K562 (cell line): ENCODE measurements around the gene SDR42E2. TPM values are rescaled to one million over a fixed set of nuclear protein-coding genes. Genes with fewer than 3 reads are reported as not detected.

ENCODE experiments used
- BMI1 ChIP-seq: fragments of 150-350 bp; IDR thresholded peaks from 2 replicates; pipeline ENCODE4 v1.6.1; 2014; ENCODE audit warnings: low read length
- CAMTA2 ChIP-seq: fragments of 250-450 bp; sonication (Bioruptor Pico); conservative IDR thresholded peaks from 2 replicates; pipeline ENCODE4 v1.5.1; 2022
- DEAF1 ChIP-seq: fragments of 450-650 bp; formaldehyde crosslinking; IDR thresholded peaks from 2 replicates; pipeline ENCODE4 v1.4.0; 2020; ENCODE audit warnings: mild to moderate bottlenecking, moderate library complexity
- ETV1 ChIP-seq: fragments of 450-650 bp; conservative IDR thresholded peaks from 2 replicates; pipeline ENCODE4 v1.6.1; 2016; ENCODE audit warnings: missing genetic modification characterization, control low read depth, low read depth, missing compliant biosample characterization
- KLF1 ChIP-seq: fragments of 450-650 bp; IDR thresholded peaks from 2 replicates; pipeline ENCODE4 v1.6.1; 2016; ENCODE audit warnings: missing genetic modification characterization, missing compliant biosample characterization
- MEF2A ChIP-seq: IDR thresholded peaks from 2 replicates; pipeline ENCODE4 v1.6.1; 2011; ENCODE audit warnings: low read depth, mild to moderate bottlenecking, low read length, moderate library complexity; ENCODE audit not compliant: control insufficient read depth
- NFATC3 ChIP-seq: fragments of 450-650 bp; IDR thresholded peaks from 2 replicates; pipeline ENCODE4 v1.6.1; 2017; ENCODE audit warnings: mild to moderate bottlenecking
- NR4A1 ChIP-seq, 2 experiments: fragments of 250-450 bp in 1 of 2; fragments of 450-650 bp in 1 of 2; sonication (Bioruptor Pico) in 1 of 2; IDR thresholded peaks; 2 replicates each; pipeline versions ENCODE4 v1.4.0 to v1.6.1; 2016 to 2020; ENCODE audit warnings: mild to moderate bottlenecking in 2 of 2, missing compliant biosample characterization in 1 of 2, missing genetic modification characterization in 1 of 2, moderate library complexity in 1 of 2
- PHB2 ChIP-seq: fragments of 450-650 bp; IDR thresholded peaks from 2 replicates; pipeline ENCODE4 v1.6.1; 2017; ENCODE audit warnings: low read depth
- SMAD2 ChIP-seq: fragments of 150-350 bp; IDR thresholded peaks from 2 replicates; pipeline ENCODE4 v1.6.1; 2014; ENCODE audit warnings: low read depth, mild to moderate bottlenecking, low read length
- TSC22D4 ChIP-seq: fragments of 450-650 bp; IDR thresholded peaks from 2 replicates; pipeline ENCODE4 v1.6.1; 2016; ENCODE audit warnings: missing genetic modification characterization, missing biosample characterization, control low read depth
- YY1 ChIP-seq, 3 experiments: IDR thresholded peaks; 2 replicates each; pipeline ENCODE4 v1.6.1; 2011; ENCODE audit warnings: low read length in 2 of 3, mild to moderate bottlenecking in 2 of 3, moderate library complexity in 2 of 3, borderline replicate concordance in 1 of 3, control low read depth in 1 of 3, low read depth in 1 of 3; ENCODE audit not compliant: insufficient read depth in 3 of 3, insufficient replicate concordance in 2 of 3, control insufficient read depth in 1 of 3, insufficient read length in 1 of 3; ENCODE audit errors: extremely low read depth in 1 of 3
- ZBTB11 ChIP-seq, 3 experiments: fragments of 200-800 bp in 1 of 3; fragments of 250-450 bp in 1 of 3; fragments of 450-650 bp in 1 of 3; sonication (Bioruptor Pico) in 1 of 3; sonication (Bioruptor generic) in 1 of 3; formaldehyde crosslinking in 1 of 3; IDR thresholded peaks; 2 replicates each; pipeline versions ENCODE4 v1.6.1 to v1.8.0; 2016 to 2022; ENCODE audit warnings: mild to moderate bottlenecking in 2 of 3, missing genetic modification characterization in 2 of 3, missing compliant biosample characterization in 1 of 3, moderate library complexity in 1 of 3
- ZNF766 ChIP-seq: fragments of 200-800 bp; sonication (Bioruptor generic); conservative IDR thresholded peaks from 2 replicates; pipeline ENCODE4 v1.6.1; 2016; ENCODE audit warnings: missing genetic modification characterization, missing compliant biosample characterization
- ZNF79 ChIP-seq: fragments of 250-450 bp; sonication (Bioruptor Pico); IDR thresholded peaks from 2 replicates; pipeline ENCODE4 v1.4.0; 2020; ENCODE audit warnings: low read depth, mild to moderate bottlenecking, moderate library complexity
- polyA plus RNA-seq, 8 experiments: library from polyadenylated mRNA; depleted of rRNA in 4 of 8; stranded (reverse) in 5 of 8; unstranded in 3 of 8; fragments of >200 nt; fragmentation: Nextera tagmentation in 2 of 8; fragmentation: Illumina TruSeq in 1 of 8; extraction: Ambion mirVana in 2 of 8; extraction: Trizol in 1 of 8; gene quantifications; 2 replicates each; pipeline versions ENCODE4 v1.2.1 to v1.2.3, GENCODE V29; 2011 to 2014; ENCODE audit warnings: inconsistent platforms in 1 of 8, missing spikeins in 1 of 8
- total RNA-seq, 7 experiments: library from RNA; depleted of rRNA in 6 of 7; stranded (reverse); fragments of >200 nt in 6 of 7; fragmentation: Illumina TruSeq in 2 of 7; extraction: Trizol in 2 of 7; gene quantifications; 2 replicates each; pipeline versions ENCODE4 v1.2.1 to v1.2.3, GENCODE V29; 2011 to 2021; ENCODE audit warnings: low replicate concordance in 1 of 7
- TF ChIP-seq, protein P1 (sequence below): fragments of 250-450 bp; sonication (Bioruptor Pico); IDR thresholded peaks from 2 replicates; pipeline ENCODE4 v1.4.0; 2020
- TF ChIP-seq, protein P2 (sequence below): fragments of 450-650 bp; IDR thresholded peaks from 2 replicates; pipeline ENCODE4 v1.7.1; 2018; ENCODE audit warnings: mild to moderate bottlenecking, low read depth; ENCODE audit not compliant: partially characterized antibody

Gene SDR42E2
- total and polyA plus RNA-seq, 9 of the 15 experiments (the other 6 are each of a cell fraction or from before 2014, with no cell fraction given), result 0.03 to 0.07 (median 0.04) TPM; not detected in 4

DNA sequence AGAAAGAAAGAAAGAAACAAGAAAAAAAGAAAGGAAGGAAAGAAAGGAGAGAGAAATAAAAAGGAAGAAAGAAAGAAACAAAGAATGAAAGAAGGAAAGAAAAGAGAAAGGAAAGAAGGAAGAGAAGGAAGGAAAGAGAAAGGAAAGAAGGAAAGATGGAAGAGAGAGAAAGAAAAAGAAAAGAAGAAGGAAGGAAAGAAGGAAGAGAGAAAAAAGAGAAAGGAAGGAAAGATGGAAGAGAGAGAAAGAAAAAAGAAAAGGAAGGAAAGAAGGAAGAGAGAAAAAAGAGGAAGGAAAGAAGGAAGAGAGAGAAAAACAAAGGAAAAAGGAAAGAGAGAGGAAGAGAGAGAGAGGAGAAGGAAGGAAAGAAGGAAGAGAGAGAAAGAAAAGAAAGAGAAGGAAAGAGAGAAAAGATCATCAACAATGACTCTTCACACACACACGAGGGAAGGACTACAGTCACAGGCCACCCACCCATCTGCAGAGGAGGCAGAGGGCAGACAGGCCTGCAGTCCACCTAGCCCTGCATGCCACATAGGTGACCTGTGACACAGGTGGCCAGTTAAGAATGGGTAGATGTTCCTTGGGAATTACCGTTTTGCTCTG lies 46.1 kb upstream of the SDR42E2 start (continued):
- TF ChIP-seq, protein P1, sequence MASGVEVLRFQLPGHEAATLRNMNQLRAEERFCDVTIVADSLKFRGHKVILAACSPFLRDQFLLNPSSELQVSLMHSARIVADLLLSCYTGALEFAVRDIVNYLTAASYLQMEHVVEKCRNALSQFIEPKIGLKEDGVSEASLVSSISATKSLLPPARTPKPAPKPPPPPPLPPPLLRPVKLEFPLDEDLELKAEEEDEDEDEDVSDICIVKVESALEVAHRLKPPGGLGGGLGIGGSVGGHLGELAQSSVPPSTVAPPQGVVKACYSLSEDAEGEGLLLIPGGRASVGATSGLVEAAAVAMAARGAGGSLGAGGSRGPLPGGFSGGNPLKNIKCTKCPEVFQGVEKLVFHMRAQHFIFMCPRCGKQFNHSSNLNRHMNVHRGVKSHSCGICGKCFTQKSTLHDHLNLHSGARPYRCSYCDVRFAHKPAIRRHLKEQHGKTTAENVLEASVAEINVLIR (CRISPR knock-in tag), result no peak
- TF ChIP-seq NFATC3 (no peak), SMAD2 (no peak), ZNF766 (CRISPR knock-in tag) (no peak), CAMTA2 (no peak), BMI1 (no peak), PHB2 (0 out of 2 replicates have a peak, but pooled peaks have one; percentile 19), TSC22D4 (tag) (no peak), ETV1 (tag) (no peak), DEAF1 (CRISPR knock-in tag) (no peak), NR4A1 (CRISPR knock-in tag; IDR thresholded peaks at IDR 0.05) (no peak), NR4A1 (tag; IDR thresholded peaks at IDR 0.05) (no peak), YY1 (IDR thresholded peaks at IDR 0.05; ENCODE audit: borderline replicate concordance in 1 of 3, control insufficient read depth in 1 of 3, extremely low read depth in 1 of 3, insufficient read depth in 3 of 3, insufficient read length in 1 of 3, insufficient replicate concordance in 2 of 3, low read depth in 1 of 3, low read length in 2 of 3) (no peak), ZNF79 (CRISPR knock-in tag) (no peak), KLF1 (no peak), MEF2A (no peak), ZBTB11 (CRISPR knock-in tag; IDR thresholded peaks at IDR 0.05) (no peak)
- TF ChIP-seq, protein P2, sequence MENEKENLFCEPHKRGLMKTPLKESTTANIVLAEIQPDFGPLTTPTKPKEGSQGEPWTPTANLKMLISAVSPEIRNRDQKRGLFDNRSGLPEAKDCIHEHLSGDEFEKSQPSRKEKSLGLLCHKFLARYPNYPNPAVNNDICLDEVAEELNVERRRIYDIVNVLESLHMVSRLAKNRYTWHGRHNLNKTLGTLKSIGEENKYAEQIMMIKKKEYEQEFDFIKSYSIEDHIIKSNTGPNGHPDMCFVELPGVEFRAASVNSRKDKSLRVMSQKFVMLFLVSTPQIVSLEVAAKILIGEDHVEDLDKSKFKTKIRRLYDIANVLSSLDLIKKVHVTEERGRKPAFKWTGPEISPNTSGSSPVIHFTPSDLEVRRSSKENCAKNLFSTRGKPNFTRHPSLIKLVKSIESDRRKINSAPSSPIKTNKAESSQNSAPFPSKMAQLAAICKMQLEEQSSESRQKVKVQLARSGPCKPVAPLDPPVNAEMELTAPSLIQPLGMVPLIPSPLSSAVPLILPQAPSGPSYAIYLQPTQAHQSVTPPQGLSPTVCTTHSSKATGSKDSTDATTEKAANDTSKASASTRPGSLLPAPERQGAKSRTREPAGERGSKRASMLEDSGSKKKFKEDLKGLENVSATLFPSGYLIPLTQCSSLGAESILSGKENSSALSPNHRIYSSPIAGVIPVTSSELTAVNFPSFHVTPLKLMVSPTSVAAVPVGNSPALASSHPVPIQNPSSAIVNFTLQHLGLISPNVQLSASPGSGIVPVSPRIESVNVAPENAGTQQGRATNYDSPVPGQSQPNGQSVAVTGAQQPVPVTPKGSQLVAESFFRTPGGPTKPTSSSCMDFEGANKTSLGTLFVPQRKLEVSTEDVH, result no peak
